ENCODE data around the gene RSL24D1.

The RSL24D1 gene

DNA sequence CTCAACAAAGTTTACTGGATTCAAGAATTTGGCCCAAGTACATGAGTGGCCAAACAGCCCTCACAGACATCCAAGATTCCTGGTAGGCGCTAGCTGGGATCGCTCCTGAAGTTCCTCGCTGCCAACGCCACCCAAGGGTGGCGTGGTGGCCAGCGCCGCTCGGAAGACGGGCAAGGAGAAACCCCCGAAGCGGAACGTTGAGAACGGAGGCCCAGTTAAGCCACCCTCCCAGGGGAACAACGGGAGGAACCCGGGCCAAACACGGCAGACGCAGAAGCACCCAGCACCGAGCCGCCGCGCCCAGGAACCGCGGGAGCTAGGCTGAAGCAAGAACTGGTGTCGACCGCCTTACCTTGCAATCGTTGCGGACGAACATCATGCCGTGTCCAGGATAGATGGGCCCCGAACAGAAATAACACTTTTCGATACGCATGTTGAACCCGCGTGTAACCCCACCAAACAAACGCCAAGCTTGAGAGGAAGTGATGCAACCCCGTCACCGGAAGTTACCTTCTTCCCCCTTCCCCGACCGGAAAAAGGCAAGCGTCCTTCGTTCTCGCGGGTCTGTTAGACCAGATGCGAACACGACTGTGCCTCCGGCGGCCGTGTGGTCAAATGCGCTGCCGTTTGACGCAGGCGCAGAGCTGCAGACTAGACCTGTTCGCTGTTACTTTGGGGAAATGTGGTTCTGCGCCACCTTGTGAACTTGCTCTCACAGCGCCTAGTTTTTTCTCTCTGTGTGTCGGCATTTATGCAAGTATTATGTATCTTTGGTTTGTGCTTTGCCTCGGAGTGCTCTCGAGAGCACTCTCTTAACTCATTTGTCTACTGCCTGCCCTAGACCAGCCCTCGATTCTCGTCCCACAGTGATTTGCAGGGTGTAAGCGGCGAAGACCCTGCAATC is at the start of gene RSL24D1:
Gene RSL24D1 (minus strand): TSS at position 484 of the 904 bp plus-strand sequence. CDS start 51 bp downstream, at position 433.
- DNase-seq: peak; percentile 99

DNA sequence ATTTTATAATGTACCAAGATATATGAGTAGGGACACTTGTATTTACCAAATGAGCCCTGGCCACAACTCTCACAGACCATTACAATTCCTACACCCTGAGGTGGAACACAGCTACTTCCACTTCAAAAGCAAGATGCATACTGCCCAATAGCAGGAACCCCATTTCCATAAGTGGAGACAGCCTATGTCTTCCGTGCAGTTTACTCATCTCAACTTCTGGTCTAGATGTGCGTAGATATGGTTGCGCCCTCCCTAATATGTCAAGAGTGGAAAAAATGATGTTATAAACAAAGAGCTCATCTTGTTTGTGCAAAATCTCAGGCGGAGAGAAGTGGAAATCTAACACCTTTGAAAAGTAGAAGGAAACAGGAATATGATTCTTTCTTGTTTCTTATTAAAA is 48.3 kb upstream of the RSL24D1 start:
- no peak for DNase-seq

DNA sequence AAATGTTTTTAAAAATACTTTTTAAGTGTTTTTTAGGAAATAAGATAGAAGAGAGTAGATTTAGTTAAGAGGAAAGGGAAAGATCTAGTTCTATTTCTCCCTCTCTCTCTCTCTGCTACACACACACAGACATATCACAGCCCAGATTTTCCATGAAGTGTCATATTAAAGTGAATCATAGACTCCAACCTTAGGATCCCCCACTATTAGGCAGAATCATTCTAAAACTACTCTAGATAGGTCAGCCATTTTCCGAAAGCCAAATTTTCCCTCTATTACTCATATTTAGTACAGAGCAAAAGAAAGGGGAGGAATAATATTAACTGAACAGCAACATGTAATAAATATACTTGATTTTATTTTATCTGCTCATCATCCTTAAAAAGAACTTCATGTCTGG is 45.1 kb upstream of the RSL24D1 start:
- DNase-seq: no peak

DNA sequence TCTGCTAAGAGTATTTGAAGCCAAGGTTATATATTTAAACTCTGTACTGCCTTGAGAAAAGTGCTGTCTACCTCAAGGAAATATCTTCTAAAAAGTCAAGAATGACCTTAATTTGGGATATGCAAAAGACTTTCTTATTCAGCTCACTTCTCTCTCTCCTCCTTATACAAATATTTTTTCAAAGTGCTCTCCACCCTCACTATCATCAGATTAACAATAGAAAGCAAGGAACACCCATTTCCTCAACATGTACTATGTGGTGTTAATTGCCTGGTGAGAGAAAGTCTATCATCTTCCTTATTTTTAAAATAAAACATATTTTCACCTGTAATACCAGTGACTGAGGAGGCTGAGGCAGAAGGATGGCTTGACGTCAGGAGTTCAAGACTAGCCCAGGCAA is 44.4 kb upstream of the RSL24D1 start:
- DNase-seq: peak; percentile 36

DNA sequence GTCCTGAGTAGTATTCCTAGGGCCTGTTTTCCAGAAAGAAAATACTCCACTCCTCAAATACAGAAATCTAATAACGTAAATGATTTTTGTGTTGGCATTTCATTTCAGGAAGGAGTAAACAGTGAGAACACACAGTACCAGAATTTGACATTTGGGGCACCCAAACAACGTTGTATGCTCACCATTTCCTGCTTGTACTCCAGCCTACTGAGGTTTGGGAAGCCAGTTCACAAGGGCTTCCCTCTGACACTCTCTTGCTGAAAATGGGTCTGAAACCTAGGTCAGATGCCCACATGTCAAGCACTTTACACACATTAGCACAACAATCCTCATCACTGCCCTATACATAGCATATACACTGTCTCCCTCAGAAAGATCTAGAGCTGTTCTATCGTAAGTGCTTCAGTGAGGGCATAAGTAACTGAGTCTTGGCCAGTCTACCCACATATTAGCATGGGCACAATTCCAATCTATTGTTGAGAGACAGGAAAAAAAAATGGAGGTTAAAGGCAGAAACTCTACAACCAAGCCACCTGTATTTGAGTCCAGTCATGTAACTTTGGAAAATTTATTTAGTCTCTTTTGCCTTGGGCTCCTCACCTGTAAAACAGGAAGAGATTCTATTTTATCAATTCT is 43.5 kb upstream of the RSL24D1 start:
- no peak for DNase-seq

DNA sequence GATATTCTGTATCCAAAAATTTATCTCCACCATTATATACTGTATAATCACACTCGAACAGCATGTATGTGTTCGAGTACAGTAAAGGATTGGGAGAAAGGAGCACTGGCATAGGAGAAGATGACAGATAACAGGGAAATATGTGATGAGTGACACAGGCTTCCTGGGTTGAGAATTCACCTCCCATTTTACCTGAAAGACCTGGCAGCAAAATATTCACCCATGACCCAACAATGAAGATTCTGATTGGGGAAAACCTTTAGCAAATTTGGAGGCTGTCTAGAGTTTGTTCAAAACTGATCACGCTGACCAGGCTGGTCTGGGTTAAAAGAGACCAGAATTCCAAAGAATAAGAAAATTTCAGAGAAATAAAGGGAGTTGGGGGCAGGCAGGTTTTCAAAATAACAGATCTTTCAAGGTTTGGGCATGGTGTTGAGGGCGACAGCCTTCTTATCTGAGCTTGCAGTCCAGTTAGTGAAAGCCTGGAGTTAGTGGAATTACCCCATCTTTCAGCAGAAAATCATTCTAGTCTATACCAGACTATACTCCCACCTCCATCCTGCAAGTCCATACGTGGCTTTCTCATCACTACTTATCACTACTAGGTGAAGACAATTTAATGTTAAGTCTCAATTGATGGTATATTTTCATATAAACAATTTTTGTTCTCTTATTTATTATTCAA is 42.8 kb upstream of the RSL24D1 start:
- peak; percentile 44 for DNase-seq

DNA sequence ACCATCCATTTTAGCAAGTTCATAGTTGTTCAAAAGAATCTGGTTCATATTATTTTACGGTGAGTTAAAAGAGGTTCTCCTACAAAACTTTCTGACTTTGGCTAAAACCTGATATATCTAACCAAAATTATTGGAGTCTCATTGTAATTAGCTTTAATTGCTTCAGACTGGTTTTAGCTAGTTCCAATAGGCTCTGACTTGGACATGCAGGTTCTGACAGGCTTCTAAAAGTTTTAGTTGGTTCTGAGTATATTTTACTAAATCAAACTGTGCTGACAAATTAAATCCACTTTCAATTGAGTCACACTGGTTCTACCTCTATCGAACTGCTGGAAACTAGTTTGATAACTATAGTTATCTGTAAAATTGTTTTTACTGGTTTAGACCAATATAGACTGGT is 42.1 kb upstream of the RSL24D1 start:
- DNase-seq: no peak

DNA sequence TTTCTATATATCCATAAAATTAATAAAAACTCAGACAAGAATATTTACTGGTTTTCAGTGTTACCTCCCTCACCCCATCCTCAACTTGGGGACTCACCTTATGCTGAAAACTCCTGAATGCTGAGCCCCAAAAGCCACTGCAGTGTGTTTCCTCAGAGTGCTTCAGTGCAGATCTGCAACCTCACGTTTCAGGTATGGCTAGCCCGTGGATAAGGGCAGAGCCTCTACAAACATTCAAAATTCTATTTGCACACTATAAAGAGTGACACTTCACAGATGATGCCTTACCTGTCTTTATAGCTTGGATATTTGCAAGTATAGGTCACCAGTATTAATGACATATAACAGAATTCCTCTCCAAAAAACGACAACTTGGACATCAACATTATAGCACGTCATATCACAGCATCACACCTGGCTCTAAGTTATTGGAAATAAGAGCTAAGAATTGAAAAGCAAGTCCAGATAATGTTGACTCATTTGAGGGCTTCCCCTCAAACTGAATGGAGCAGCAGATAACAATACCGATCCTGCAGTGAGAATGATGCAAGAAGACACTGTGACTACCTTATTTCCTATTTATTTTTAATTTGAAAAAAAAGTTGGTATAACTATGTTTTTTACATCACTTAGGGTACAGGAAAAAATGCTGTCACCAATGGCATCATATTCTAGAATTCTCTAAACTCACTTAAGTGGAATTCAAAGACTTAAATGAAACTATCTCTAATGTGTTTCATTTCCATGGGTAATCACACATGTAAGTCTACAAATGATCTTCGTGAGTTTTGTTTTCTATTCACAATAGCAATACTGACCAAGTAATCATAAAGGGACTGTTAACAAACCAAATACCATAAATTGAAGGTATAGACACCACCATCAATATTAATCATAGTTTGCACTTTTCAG is 40.7 kb upstream of the RSL24D1 start:
- DNase-seq: peak; percentile 76

DNA sequence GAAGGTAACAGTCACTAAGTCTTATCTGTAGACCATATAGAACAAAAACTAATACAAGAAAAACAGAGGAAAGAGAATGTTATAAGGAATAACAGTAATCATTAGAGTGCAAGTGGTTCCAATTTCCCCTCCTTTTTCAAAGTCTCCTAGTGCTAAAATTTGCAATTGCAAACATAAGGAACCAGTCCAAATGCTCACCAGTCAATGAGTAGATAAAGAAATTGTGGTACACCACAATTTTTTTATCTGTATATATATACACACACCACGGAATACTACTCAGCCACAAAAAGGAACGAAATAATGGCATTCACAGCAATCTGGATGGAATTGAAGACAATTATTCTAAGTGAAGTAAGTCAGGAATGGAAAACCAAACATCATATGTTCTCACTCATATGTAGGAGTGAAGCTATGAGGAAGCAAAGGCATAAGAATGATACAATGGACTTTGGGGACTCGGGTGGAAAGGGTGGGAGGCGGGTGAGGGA is 38.9 kb upstream of the RSL24D1 start:
- peak; percentile 61 for DNase-seq

DNA sequence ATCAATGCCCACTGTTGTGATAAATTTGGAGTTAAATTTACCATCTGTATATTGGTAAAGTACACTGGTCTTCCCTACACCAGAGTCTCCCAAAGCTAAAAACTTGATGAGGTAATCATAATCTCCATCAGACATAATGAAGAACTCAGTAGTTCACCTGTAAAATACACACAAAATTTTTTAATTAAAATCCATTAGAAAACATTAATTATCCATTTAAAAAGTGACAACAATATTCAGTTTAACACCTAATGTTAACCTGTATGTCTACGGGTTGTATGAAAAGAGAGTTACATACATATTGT is 38.0 kb upstream of the RSL24D1 start:
- no peak for DNase-seq

DNA sequence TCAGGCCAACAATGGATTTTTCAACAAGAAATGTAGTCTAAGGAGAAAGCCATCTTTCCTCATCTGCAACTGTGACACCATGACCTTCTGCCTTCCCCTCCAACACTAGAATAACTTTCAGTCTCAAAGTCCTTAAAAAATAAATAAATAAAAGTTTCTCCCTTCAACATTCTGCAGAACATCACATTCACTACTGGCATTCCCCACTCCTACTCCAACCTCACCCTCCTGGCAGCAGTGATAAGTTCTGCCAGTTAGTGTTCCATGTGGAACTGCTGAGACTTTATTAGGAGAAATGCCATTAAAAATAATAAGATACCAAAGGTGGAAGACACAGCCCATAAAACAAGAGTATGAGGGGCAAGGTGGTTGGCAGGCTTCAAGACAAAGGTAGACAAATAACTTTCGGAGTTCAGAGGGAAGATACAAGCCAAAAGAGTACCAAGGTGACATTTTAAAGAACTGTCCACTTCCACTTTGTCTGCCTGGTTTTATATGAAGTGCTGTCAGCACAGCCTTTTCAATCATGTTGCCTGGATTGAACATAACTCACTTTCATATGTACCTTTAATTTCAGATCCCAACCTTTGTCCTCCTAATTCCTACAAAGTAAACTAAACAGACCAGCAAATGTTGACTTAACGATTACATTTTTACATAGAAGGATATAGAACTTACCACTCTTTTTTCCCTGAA is 37.5 kb upstream of the RSL24D1 start:
- DNase-seq: no peak

DNA sequence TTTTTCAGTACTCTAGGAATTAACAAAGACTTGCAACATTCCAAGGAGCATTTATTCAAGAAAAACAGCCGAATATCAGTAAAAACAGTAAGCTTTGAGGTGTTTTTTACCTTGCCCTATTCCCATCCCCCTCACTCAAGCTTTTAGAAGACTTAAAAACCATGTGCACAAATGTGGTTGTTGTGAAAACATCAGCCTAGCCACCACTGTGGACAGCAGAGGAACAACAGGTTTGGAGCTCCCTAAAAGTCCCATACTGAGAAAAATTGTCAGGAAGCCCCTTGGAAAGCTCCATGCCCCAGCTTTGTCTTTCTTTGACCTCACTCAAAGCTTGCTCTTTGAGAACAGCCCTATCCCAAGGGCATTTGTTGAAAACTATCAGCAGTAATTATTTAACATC is 34.7 kb upstream of the RSL24D1 start:
- DNase-seq: no peak

DNA sequence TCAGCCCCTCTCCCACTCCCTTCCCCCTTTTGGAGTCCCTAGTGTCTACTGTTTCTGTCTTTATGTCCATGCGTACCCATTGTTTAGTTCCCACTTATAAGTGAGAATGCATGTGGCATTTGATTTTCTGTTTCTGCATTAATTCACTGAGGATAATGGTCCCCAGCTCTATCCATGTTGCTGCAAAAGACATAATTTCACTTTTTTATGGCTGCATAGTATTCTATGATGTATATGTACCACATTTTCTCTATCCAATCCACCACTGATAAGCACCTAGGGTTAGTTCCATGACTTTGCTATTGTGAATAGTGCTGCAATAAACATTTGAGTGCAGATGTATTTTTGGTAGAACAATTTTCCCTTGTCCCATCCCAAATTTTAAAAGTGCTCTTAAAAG is 34.2 kb upstream of the RSL24D1 start:
- no peak for DNase-seq

DNA sequence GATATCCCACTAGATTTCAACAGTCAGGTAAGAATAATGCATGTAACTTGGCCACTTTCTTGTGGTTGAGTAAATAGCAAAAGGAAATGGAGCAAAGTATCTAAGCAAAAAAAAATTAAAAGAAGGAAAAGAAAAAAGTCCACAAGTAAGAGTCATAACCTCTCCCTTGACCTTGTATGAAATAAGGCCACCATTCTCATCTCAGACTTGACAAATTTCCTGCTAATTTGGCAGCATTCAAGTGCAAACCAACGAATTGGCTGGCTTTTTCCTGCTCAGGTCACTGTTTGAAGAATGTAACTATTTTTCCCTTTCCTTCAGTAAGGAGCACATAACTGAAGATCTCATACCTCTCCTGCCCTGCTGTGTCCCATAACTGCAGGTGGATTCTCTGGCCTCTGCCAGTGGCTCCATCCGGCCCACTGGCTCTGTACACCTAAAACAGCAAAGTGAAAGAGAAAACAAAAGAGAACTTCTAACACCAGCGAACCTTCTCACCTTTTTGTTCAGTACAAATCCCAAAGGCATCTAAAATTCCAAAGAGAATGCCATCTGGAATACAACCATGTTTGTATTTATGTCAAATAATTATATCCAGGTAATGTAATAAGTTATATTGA is 33.4 kb upstream of the RSL24D1 start:
- no peak for DNase-seq

DNA sequence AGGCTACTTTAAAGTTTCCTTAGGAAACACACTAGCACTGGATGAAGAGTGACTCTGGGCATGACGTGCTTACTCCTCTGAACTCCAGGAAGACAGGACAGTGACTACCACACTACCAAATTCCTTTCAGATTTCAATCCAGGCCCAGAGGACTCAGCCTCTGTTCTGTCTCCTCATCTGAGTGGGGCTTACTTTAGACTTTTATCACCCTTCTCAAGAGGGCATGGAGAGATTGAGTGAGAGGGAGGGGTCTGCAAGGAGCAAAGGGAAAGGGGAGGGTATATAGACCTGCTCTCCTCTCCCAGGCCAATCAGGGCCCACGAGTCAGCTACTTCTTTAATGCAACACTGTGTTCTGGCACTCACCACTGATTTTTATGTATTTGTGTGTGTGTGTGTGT is 29.4 kb upstream of the RSL24D1 start:
- DNase-seq: no peak

DNA sequence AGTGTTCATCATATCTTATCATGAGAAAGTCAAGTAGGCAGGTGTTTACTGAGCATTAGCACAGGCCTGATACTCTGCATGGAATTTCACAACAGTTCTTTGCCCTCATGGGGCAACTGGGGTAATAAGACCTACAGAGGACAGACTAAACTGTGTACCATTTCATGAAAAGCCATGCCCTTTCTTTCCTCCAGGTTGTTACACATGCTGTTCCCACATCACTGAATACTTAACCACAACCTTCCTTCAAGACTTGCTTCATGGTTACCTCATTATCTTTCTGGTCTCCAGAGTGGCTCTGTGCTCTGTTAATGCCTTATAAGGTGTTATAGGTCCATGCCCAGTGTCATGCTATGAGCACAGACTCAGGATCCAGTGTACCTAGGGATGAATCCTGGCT is 28.2 kb upstream of the RSL24D1 start:
- peak; percentile 69 for DNase-seq

DNA sequence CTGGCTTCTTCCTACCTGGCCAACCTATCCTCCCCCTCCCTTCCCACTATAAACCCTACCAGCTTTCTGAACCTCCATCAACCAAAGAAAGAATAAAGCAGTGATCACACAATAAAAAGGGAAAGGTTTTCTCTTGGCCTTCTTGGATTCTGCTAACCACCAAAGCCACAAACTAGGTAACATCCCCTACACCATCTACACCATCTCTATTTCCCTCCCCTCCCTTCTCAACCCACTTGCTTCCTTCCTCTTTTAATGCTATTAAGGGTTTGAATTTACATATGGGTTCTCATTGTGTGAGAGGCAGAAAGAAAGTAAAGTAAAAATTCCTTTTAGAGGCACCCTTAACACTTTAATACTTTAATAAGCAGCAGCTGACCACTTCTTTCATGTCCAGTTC is 25.8 kb upstream of the RSL24D1 start:
- DNase-seq: peak; percentile 62

DNA sequence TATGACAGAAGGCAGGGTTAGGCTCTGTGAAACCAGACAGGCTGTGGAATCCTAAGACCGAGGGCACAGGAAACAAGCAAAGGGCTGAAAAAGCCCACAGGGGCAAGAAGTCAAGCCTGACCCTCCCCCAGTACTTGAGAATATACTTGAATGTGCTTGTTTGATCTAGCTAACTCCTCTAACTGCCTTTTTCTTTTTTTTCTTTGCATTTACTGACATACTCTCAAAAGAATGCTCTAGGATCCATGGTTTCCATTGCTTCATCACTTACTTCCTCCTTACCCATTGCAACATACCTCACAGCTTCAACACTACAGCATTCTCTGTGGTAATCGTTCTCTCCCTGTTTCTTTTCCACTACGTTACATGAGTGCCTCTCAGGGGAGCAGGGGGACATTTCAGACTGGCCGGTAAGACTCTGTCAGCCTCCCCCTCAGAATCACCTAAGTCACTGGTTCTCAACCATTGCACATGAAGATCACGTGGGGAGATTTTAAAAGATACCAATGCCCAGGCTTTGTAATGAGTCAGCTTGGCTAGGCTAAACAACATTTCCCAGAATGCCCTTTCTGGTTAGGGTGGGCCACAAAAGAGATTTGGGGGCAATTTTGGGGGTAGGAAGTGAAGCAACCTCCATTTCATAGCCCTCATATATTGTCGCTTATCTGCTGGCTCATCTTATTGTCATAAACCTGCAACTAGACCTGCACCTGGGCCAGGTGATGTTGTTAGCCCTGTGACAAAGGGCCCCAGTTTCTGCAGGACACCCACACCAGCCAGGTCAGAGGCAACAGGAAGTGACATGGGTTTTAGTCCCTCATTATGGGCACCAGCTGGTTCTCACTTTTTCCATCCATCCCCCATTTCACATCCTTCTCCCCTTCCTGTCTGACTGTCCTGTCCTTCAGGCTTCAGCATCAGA is 24.6 kb upstream of the RSL24D1 start:
- peak; percentile 81 for DNase-seq

DNA sequence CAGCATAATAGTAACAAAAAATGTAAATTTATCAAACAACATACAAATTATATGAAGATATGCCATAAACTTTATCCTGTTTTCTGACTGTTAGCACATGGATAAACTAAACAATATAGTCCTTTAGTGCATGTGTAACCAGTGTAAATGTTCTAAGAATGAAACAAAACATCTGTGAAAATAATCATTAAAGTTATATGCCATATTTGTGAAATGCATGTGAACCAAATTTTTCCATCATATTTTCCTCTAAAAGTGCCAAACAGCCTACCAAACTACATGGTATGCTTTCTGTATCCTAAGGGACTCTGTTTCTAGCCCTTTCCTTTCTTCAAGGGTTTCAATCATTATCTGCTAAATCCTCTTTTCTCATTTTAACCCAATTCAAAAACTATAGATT is 23.9 kb upstream of the RSL24D1 start:
- DNase-seq: no peak

DNA sequence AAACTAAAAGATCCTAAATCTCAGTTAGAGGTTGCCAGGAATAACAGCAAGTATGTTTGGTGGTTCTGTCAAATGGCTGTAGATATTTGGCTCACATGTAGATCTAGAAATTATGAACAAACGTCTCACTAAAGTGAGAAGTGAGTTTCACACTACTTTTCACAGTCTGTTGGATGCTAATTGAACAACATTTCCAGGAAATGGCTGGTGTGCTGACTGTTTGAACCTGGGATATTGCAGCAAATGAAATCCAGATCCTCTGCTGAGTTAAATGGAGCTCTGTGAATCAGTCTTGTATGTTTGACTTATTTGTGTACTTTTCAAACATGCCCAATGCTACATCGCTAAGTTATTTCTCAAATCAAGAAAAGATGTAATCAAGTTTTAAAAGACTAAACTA is 21.3 kb upstream of the RSL24D1 start:
- DNase-seq: no peak

DNA sequence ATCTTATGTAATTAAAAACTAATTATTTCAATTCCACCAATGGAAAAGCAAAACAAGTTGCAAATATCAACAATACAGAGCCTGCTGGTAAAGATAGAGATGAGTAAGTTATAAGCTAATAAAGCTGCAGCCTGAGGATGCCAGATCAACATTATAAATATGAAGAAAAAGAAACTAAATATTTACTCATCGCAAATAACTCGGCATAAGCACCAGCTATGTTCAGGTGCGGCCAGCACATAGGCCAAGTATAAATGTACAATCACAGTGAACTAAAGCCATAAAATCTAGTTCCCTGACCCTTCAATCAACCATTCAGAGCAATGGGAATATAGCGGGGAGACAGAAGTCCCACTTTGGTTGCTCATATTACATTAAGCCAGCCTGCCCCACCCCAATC is 7.7 kb upstream of the RSL24D1 start:
- no peak for DNase-seq

Measured in hematopoietic multipotent progenitor cell treated with erythropoietin and hydrocortisone succinate and interleukin-3 and kit ligand, for 6 days (in vitro differentiated cells).